Gastrocnemius medialis (tissue), 4 donors: Measurements from ENCODE around the gene MAN1B1. TPM values are rescaled to one million over a fixed set of nuclear protein-coding genes. Genes with fewer than 3 reads are reported as not detected.

Source experiments
- ATAC-seq, 2 donors: fragments of 150-250 bp; one replicate each; pipeline ENCODE4 v1.9.1; 2016
- DNase-seq, 2 donors: peaks; one replicate each; pipeline ENCODE4 v3.0.0-alpha.2; 2019
- H3K27ac ChIP-seq, 4 donors: fragments of 200-600 bp; sonication (generic); 1 replicate in 1 of 4; 2 replicates in 3 of 4; pipeline ENCODE4 v1.5.1; 2016 to 2018; ENCODE audit warnings: mild to moderate bottlenecking in 2 of 4, moderate library complexity in 1 of 4
- H3K27me3 ChIP-seq, 3 donors: fragments of 200-600 bp; sonication (generic) in 2 of 3; 1 replicate in 1 of 3; 2 replicates in 2 of 3; pipeline versions ENCODE4 v1.5.1 to v1.6.0; 2016 to 2019; ENCODE audit warnings: mild to moderate bottlenecking in 1 of 3, moderate library complexity in 1 of 3
- H3K36me3 ChIP-seq, 2 donors: fragments of 200-600 bp; sonication (generic) in 1 of 2; one replicate each; pipeline ENCODE4 v1.5.1; 2017 to 2018
- H3K4me1 ChIP-seq, 2 donors: fragments of 200-600 bp; sonication (generic) in 1 of 2; one replicate each; pipeline ENCODE4 v1.5.1; 2016 to 2017; ENCODE audit warnings: mild to moderate bottlenecking in 2 of 2
- H3K4me3 ChIP-seq, 4 donors: fragments of 200-600 bp; sonication (generic) in 3 of 4; 1 replicate in 1 of 4; 2 replicates in 3 of 4; pipeline ENCODE4 v1.5.1; 2016 to 2019; ENCODE audit warnings: mild to moderate bottlenecking in 2 of 4
- H3K9me3 ChIP-seq, 3 donors: fragments of 200-600 bp; sonication (generic) in 2 of 3; 1 replicate in 1 of 3; 2 replicates in 2 of 3; pipeline ENCODE4 v1.5.1; 2016 to 2019
- POLR2A ChIP-seq, 2 donors: fragments of 450-650 bp; IDR thresholded peaks; one replicate each; pipeline ENCODE4 v1.6.1; 2017; ENCODE audit warnings: antibody characterized with exemption in 2 of 2, mild to moderate bottlenecking in 2 of 2, moderate library complexity in 2 of 2
- in situ Hi-C, 4 donors: fragments of 200-750 bp; cut with MboI; loops; one replicate each; pipeline versions ENCODE4 v1.15.0 to v1.8.0; 2017; ENCODE audit warnings: low sequenced_read_pairs in 4 of 4
- intact Hi-C: fragments of 100-400 bp; cut with DNase I; formaldehyde crosslinking; loops from one replicate; pipeline ENCODE4 v1.15.1; 2023; ENCODE audit warnings: low total_unique reads
- total RNA-seq, 4 donors: library from RNA; depleted of rRNA; stranded (reverse); fragments of >200 nt; gene quantifications; one replicate each; pipeline versions ENCODE4 v1.1.0 to v1.2.3, GENCODE V29; 2016
- TF ChIP-seq, protein P1 (sequence below), 5 experiments: fragments of 450-650 bp in 3 of 5; fragments of 200-600 bp in 2 of 5; sonication (generic) in 2 of 5; IDR thresholded peaks in 4 of 5; conservative IDR thresholded peaks in 1 of 5; 1 replicate in 4 of 5; 2 replicates in 1 of 5; pipeline ENCODE4 v1.5.1; 2016 to 2019; ENCODE audit warnings: antibody characterized with exemption in 5 of 5, mild to moderate bottlenecking in 3 of 5, moderate library complexity in 3 of 5

MAN1B1 gene
- total RNA-seq, 4 donors from 2014 or later, result 15.9 to 31.9 (median 21.1) TPM

- H3K27ac ChIP-seq, result no peak overlapping the region
- TF ChIP-seq, protein P1, sequence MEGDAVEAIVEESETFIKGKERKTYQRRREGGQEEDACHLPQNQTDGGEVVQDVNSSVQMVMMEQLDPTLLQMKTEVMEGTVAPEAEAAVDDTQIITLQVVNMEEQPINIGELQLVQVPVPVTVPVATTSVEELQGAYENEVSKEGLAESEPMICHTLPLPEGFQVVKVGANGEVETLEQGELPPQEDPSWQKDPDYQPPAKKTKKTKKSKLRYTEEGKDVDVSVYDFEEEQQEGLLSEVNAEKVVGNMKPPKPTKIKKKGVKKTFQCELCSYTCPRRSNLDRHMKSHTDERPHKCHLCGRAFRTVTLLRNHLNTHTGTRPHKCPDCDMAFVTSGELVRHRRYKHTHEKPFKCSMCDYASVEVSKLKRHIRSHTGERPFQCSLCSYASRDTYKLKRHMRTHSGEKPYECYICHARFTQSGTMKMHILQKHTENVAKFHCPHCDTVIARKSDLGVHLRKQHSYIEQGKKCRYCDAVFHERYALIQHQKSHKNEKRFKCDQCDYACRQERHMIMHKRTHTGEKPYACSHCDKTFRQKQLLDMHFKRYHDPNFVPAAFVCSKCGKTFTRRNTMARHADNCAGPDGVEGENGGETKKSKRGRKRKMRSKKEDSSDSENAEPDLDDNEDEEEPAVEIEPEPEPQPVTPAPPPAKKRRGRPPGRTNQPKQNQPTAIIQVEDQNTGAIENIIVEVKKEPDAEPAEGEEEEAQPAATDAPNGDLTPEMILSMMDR (IDR thresholded peaks at IDR 0.05 in 4 of 5, conservative IDR thresholded peaks at IDR 0.05 in 1 of 5), result no peak
- TF ChIP-seq POLR2A (IDR thresholded peaks at IDR 0.05), result no peak
- no peak for ATAC-seq
- H3K9me3 ChIP-seq, result no peaks in the 10 kb centered on the region
- DNase-seq, result no peak
- in situ Hi-C loops (no loop called here), intact Hi-C loops (no loop called here)
- no peak overlapping the region for H3K4me3 ChIP-seq
- peaks cover 0 to 7% of the 10 kb centered on the region in 2 donors for H3K4me1 ChIP-seq
- H3K36me3 ChIP-seq, result no peaks in the 10 kb centered on the region
- peaks cover 0 to 11% (median 5%) of the 10 kb centered on the region in 3 donors for H3K27me3 ChIP-seq
These were observed 21.3 kb upstream of the MAN1B1 start for GRCh38 chr9:137065336-137065967.

- Histone ChIP-seq H3K4me1 (peaks cover 7 to 14% of the 10 kb centered on the region in 2 donors), H3K27ac (no peak overlapping the region), H3K9me3 (no peaks in the 10 kb centered on the region), H3K27me3 (peaks cover 0 to 11% (median 5%) of the 10 kb centered on the region in 3 donors), H3K4me3 (no peak overlapping the region), H3K36me3 (no peaks in the 10 kb centered on the region)
- in situ Hi-C loops, result no loop called here
- intact Hi-C loops, result loop anchor here (2.0 kb wide), 1 partner anchor 19 kb away; the partner anchor contains the start of gene NPDC1
- TF ChIP-seq, protein P1 (IDR thresholded peaks at IDR 0.05 in 4 of 5, conservative IDR thresholded peaks at IDR 0.05 in 1 of 5), result no peak
- no peak for TF ChIP-seq POLR2A (IDR thresholded peaks at IDR 0.05)
- DNase-seq (no peak), ATAC-seq (no peak)
These were observed 20.5 kb upstream of the MAN1B1 start for GRCh38 chr9:137066096-137066861.

GRCh38 chr9:137067860-137068538 is 18.8 kb upstream of the MAN1B1 start:
- DNase-seq (peak; percentile 39 to 68), ATAC-seq (peak in 1 of 2 donors; percentile 59)
- in situ Hi-C loops, result no loop called here
- Histone ChIP-seq H3K4me3 (no peak overlapping the region), H3K36me3 (no peaks in the 10 kb centered on the region), H3K27ac (no peak overlapping the region), H3K4me1 (peaks cover 9 to 15% of the 10 kb centered on the region in 2 donors), H3K27me3 (peaks cover 0 to 11% (median 5%) of the 10 kb centered on the region in 3 donors), H3K9me3 (no peaks in the 10 kb centered on the region)
- TF ChIP-seq, protein P1 (IDR thresholded peaks at IDR 0.05 in 4 of 5, conservative IDR thresholded peaks at IDR 0.05 in 1 of 5), result peak; percentile 50 to 83 (median 76)
- no peak for TF ChIP-seq POLR2A (IDR thresholded peaks at IDR 0.05)
- intact Hi-C loops, result loop anchor here (2.0 kb wide), 1 partner anchor 21 kb away; the partner anchor contains the start of gene NPDC1

- no peak for TF ChIP-seq POLR2A (IDR thresholded peaks at IDR 0.05)
- TF ChIP-seq, protein P1 (IDR thresholded peaks at IDR 0.05 in 4 of 5, conservative IDR thresholded peaks at IDR 0.05 in 1 of 5), result no peak
- Histone ChIP-seq H3K36me3 (no peaks in the 10 kb centered on the region), H3K27me3 (peaks cover 0 to 11% (median 5%) of the 10 kb centered on the region in 3 donors), H3K9me3 (no peaks in the 10 kb centered on the region), H3K27ac (no peak overlapping the region), H3K4me1 (peaks cover 9 to 13% of the 10 kb centered on the region in 2 donors), H3K4me3 (no peak overlapping the region)
- in situ Hi-C loops, result no loop called here
- no peak for ATAC-seq
- intact Hi-C loops, result no loop called here
- DNase-seq, result no peak
These were observed 18.0 kb upstream of the MAN1B1 start for GRCh38 chr9:137068539-137069507.
